Activated T-helper 2 cell treated with anti-CD3 and anti-CD28 coated beads, Interferon-gamma antibody, Interleukin-2, Interleukin-4, amounts not matched to agents 10 μg/mL and 5 μg/mL and 100 μg/mL, durations not matched to agents 14 hours and 24 hours and 36 hours (primary cell): Measurements from ENCODE around the gene HGD. TPM values are rescaled to one million over a fixed set of nuclear protein-coding genes. Genes with fewer than 3 reads are reported as not detected.
"Not testable (repeated sequence)": the region's sequence is repeated elsewhere in the genome, so short reads cannot be mapped to it uniquely, and the experiment has no call there.

Experiments
- DNase-seq: peaks from one replicate; pipeline ENCODE4 v3.0.0; 2021; ENCODE audit warnings: low spot score
- H3K27ac Mint-ChIP-seq: one replicate; pipeline ENCODE4 v1.8.0; 2021; ENCODE audit warnings: mixed read lengths
- H3K27me3 Mint-ChIP-seq: one replicate; pipeline ENCODE4 v1.8.0; 2021; ENCODE audit warnings: low read depth, mixed read lengths
- H3K36me3 Mint-ChIP-seq: one replicate; pipeline ENCODE4 v1.8.0; 2021; ENCODE audit warnings: low read depth, mixed read lengths
- H3K4me1 Mint-ChIP-seq: one replicate; pipeline ENCODE4 v1.8.0; 2021; ENCODE audit warnings: low read depth, mixed read lengths
- H3K4me3 Mint-ChIP-seq: one replicate; pipeline ENCODE4 v1.8.0; 2021; ENCODE audit warnings: low read depth, mild to moderate bottlenecking, moderate library complexity, mixed read lengths
- H3K9me3 Mint-ChIP-seq: one replicate; pipeline ENCODE4 v1.8.0; 2021; ENCODE audit warnings: mixed read lengths
- intact Hi-C: fragments of 100-400 bp; cut with micrococcal nuclease; formaldehyde crosslinking; loops from one replicate; pipeline ENCODE4 v1.15.1; 2023
- total RNA-seq: library from RNA; stranded (reverse); gene quantifications from 2 replicates; pipeline ENCODE4 v1.2.3, GENCODE V29; 2022

The HGD gene
- total RNA-seq, 1 donor from 2014 or later, result 0.14 TPM

DNA sequence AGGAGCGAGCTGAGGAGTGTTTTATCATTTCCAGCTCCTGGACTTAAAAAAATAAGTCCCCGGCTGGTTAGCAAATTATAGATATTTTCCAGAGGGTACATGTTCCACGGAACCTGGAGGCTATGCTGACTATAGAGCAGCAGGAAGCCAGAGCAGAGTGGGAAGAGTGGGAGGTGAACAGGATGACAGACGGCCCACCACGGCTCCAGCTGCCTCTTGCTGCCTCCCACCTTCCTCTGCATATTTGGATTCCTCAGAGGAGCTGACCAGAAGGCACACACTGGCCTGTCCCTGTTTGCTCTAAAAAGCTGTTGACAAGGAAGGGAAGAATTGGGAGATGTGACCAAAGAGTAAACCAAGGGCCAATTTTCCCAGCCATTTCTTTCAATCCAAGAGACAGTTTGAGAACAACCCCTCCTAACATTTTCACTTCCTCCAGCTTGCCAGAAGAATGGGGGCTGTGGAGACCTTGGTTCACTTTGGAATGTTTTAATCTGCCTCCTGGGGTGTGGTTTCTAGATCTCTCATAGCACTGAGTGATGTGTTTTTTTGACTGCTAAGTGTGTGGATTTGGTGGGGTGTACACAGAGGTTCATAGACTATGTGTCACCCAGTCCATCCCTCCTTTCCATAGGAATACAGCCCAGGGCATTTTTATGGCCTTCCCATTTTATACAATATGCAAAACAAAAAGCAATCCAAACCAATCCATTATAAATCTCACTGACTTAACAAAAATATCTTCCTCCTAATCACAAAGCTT is 36.8 kb downstream of the HGD start:
- no peaks in the 10 kb centered on the region for H3K36me3 Mint-ChIP-seq
- intact Hi-C loops, result no loop called here
- H3K27ac Mint-ChIP-seq, result no peak overlapping the region
- H3K4me3 Mint-ChIP-seq, result no peak overlapping the region
- H3K27me3 Mint-ChIP-seq, result no peaks in the 10 kb centered on the region
- H3K4me1 Mint-ChIP-seq, result no peaks in the 10 kb centered on the region
- H3K9me3 Mint-ChIP-seq, result no peaks in the 10 kb centered on the region
- no peak for DNase-seq

DNA sequence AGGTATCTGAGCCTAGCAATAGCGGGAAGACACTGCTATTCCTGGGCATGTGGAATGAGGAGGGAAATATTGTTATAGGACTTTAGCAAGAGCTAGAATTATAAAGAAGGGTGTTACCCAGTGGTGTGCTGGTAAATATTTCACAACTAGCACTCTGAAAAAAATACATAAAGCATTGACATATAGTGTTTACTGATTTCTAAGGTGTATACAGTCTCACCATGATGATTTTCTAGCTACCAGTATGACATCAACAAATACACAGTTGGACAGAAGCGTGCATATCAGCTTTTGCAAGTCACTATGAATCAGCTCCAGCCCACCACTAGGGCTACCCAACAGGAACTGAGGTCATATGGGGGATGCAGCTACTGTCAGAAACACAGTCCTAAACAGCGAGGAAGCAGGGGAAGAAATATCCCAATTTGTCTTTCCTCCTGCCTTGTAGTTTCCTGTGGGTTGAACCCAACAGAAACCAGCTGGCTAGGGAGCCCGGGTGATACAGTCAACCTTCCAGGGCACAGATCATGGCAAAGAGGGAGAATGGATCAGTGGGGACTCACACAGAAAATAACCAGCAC is 39.6 kb downstream of the HGD start:
- no peaks in the 10 kb centered on the region for H3K27me3 Mint-ChIP-seq
- peaks cover 2% of the 10 kb centered on the region for H3K4me1 Mint-ChIP-seq
- H3K27ac Mint-ChIP-seq, result no peak overlapping the region
- no peaks in the 10 kb centered on the region for H3K36me3 Mint-ChIP-seq
- no peaks in the 10 kb centered on the region for H3K9me3 Mint-ChIP-seq
- no peak overlapping the region for H3K4me3 Mint-ChIP-seq
- DNase-seq, result no peak
- intact Hi-C loops, result no loop called here

DNA sequence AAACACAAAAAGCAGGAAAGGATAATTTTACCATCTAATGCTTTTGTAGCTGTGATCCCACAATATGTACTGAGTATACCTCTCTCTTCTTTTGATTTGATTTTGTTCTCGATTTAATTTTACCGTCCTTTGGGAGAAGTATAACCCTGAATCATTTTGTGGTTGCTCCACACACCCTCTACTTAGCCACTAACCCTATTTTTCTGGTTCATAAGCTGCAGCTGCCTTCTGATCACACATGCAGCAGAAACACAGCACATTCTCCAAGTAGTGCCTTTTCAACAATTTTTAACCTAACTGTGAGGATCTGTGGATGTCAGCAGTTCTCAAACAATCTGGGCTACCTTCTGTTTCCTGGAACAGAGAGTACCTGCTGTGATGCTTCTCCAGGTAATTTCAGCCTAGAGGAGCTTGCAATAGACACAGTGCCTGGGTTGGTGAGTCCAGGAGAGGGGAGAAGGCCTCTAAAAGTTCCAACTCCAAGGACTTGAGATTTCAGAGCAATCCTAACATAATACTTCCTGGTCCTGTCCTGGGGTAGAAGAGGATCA is 40.3 kb downstream of the HGD start:
- no peak overlapping the region for H3K4me3 Mint-ChIP-seq
- H3K4me1 Mint-ChIP-seq, result peaks cover 2% of the 10 kb centered on the region
- intact Hi-C loops, result no loop called here
- no peaks in the 10 kb centered on the region for H3K36me3 Mint-ChIP-seq
- DNase-seq, result no peak
- H3K27ac Mint-ChIP-seq, result no peak overlapping the region
- no peaks in the 10 kb centered on the region for H3K9me3 Mint-ChIP-seq
- H3K27me3 Mint-ChIP-seq, result no peaks in the 10 kb centered on the region

DNA sequence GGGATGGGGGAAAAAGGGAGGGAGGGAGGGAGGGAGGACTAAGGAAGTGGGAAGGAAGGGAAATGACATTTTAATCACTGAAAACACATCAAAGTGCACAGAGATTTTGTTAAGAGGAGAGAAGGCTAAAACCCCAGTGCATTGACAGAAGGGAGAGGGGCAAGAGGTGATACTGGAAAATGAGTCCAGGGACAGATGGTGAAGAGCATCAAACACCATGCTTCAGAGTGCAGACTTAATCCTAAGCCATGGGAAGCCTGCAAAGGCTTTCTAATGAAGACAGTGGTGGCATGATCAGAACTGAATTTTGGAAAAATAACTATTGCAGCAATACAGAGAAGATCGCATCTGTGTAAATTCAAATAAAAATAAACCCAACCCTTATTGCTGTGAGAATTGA is 41.8 kb downstream of the HGD start:
- Mint-ChIP-seq H3K27ac (no peak overlapping the region), H3K4me1 (peaks cover 2% of the 10 kb centered on the region), H3K4me3 (no peak overlapping the region), H3K9me3 (no peaks in the 10 kb centered on the region), H3K36me3 (no peaks in the 10 kb centered on the region), H3K27me3 (no peaks in the 10 kb centered on the region)
- no peak for DNase-seq
- intact Hi-C loops, result no loop called here

DNA sequence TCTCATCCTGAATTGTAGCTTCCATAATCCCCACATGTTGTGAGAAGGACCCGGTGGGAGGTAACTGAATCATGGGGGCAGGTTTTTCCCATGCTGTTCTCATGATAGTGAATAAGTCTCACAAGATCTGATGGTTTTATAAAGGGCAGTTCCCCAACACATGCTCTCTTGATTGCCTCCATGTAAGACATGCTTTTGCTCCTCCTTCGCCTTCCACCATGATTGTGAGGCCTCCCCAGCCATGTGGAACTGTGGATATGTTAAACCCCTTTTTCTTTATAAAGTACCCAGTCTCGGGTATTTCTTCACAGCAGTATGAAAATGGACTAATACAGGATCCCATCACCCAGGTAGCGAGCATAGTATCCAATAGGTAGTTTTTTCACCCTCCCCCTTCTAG is 43.2 kb downstream of the HGD start:
- not testable (repeated sequence) for H3K27ac Mint-ChIP-seq

DNA sequence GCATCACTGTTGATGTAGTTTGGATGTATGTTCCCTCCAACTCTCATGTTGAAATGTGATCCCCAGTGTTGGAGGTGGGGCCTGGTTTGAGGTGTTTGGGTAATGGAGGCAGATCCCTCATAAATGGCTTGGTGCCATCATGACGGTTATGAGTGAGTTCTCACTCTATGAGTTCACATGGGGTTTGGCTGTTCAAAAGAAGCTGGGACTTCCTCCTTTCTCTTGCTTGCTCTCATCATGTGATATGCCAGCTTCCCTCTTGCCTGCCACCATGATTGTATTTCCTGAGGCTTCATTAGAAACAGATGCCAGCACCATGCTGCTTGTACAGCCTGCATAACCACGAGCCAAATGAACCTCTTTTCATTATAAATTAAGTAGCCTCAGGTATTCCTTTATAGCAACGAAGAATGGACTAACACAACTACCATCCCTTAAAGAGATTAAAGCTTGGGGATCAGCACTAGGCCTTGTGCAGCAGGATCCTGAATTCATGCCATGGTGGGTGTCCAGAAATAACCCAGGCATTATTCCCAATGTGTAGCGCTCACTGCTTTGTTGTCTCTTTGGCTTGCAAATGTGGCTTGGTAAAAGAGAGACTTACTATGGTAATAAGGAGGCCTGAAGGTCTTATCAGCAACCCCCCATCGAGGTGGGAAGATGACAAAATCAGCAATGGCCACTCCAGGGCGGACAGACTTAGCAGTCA is 44.0 kb downstream of the HGD start:
- intact Hi-C loops, result no loop called here
- Mint-ChIP-seq H3K27ac (no peak overlapping the region), H3K4me3 (no peak overlapping the region), H3K27me3 (no peaks in the 10 kb centered on the region), H3K4me1 (peaks cover 2% of the 10 kb centered on the region), H3K9me3 (no peaks in the 10 kb centered on the region), H3K36me3 (no peaks in the 10 kb centered on the region)
- no peak for DNase-seq

More for the DNA sequence above, 43.2 kb downstream of the HGD start:
- H3K36me3 Mint-ChIP-seq, H3K27me3 Mint-ChIP-seq, H3K4me3 Mint-ChIP-seq, intact Hi-C loops, H3K4me1 Mint-ChIP-seq, DNase-seq, H3K9me3 Mint-ChIP-seq: not testable (repeated sequence)

DNA sequence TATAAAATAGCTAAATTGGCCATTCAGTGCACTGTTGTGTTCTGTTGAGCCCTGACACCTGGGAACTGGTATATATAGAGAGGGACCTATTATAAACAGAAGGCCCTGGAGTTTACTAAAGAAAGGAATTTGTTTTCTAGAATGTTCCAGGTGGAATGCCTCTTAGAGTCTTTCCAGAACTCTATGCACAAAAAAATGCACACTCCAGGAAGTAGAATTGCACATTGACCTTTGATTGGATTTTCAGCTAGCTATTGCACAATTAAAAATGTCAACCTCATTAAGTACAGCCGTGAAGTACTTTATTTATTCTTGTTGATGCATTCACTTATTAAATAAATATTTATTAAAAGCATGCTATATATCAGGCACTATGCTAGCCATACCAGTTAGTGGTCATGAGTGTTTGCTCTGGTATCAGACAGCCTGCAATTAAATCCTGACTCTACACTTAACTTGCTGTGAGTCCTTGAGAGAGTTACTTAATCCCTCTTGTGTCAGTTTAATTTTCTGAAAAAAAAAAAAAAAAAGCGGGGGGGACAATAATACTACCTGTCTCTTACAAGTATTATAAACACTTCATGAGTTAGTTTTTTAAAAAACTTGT is 45.1 kb downstream of the HGD start:
- H3K27me3 Mint-ChIP-seq, result no peaks in the 10 kb centered on the region
- no peaks in the 10 kb centered on the region for H3K36me3 Mint-ChIP-seq
- no peak overlapping the region for H3K27ac Mint-ChIP-seq
- H3K4me1 Mint-ChIP-seq, result peaks cover 2% of the 10 kb centered on the region
- DNase-seq, result no peak
- no peaks in the 10 kb centered on the region for H3K9me3 Mint-ChIP-seq
- intact Hi-C loops, result no loop called here
- no peak overlapping the region for H3K4me3 Mint-ChIP-seq

DNA sequence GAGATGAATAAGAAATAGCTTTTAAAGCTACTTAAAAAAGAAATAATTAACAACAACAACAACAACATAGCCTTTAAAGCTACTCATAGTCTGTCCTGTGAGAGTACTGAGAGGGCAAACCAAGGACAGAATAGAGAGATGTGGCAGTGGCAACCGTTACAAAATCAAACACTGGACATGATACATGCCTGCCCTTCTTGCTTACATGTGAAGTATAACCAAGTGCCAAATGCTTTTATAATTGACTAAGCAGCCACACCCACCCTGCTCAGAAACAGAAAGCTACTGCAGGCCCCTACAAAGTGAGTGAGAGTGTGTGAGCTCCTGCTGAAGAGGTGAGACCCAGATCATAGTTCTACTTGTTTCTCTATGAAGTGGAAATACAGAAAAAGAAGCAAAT is 47.5 kb downstream of the HGD start:
- intact Hi-C loops, result no loop called here
- Mint-ChIP-seq H3K4me3 (no peak overlapping the region), H3K36me3 (no peaks in the 10 kb centered on the region), H3K9me3 (no peaks in the 10 kb centered on the region), H3K27ac (no peak overlapping the region), H3K27me3 (no peaks in the 10 kb centered on the region), H3K4me1 (no peaks in the 10 kb centered on the region)
- no peak for DNase-seq

DNA sequence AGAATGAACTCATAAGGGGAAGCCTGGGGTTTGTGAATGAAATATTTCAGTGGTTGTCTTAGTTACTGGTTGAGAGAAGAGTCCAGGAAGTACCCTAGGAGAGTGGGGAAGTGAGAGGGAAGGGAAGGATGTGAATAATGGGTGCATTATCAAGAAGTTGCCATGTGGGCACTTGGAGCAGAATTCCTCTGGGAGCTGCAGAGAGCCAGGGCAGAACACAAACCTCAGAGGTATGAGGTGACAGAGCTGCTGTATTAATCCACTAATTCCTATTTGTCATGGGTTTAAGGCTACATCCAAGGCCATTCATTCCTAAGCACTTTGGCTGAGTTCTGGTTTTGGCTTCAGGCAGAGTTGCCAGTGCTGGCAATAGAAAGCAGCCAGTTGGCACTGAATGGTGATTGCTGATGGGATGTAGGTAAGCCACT is 56.9 kb downstream of the HGD start:
- peaks cover 13% of the 10 kb centered on the region for H3K9me3 Mint-ChIP-seq
- no peak for DNase-seq
- H3K27ac Mint-ChIP-seq, result no peak overlapping the region
- H3K4me3 Mint-ChIP-seq, result no peak overlapping the region
- intact Hi-C loops, result no loop called here
- no peaks in the 10 kb centered on the region for H3K36me3 Mint-ChIP-seq
- no peaks in the 10 kb centered on the region for H3K4me1 Mint-ChIP-seq
- H3K27me3 Mint-ChIP-seq, result no peaks in the 10 kb centered on the region

DNA sequence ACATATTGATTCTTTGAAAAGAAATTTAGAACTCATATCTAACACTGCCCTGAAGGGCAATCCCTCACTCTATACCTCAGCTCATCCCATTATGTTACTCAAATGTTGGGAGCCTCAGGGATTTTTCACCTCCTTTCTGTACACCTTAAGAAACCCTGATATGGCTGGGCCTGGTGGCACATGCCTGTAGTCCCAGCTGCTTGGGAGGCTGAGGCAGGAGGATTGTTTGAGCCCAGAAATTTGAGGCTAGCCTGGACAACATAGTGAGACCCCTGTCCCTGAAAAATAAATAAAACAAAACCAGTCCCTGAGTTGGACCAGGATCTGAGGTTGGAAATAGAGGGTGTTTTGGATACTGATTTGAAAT is 58.3 kb downstream of the HGD start:
- Mint-ChIP-seq H3K27me3 (no peaks in the 10 kb centered on the region), H3K4me1 (no peaks in the 10 kb centered on the region), H3K4me3 (no peak overlapping the region), H3K9me3 (peaks cover 13% of the 10 kb centered on the region), H3K36me3 (no peaks in the 10 kb centered on the region), H3K27ac (no peak overlapping the region)
- DNase-seq, result no peak
- intact Hi-C loops, result loop anchor here (2.0 kb wide), 1 partner anchor 171 kb away; no protein-coding TSS in a partner anchor

DNA sequence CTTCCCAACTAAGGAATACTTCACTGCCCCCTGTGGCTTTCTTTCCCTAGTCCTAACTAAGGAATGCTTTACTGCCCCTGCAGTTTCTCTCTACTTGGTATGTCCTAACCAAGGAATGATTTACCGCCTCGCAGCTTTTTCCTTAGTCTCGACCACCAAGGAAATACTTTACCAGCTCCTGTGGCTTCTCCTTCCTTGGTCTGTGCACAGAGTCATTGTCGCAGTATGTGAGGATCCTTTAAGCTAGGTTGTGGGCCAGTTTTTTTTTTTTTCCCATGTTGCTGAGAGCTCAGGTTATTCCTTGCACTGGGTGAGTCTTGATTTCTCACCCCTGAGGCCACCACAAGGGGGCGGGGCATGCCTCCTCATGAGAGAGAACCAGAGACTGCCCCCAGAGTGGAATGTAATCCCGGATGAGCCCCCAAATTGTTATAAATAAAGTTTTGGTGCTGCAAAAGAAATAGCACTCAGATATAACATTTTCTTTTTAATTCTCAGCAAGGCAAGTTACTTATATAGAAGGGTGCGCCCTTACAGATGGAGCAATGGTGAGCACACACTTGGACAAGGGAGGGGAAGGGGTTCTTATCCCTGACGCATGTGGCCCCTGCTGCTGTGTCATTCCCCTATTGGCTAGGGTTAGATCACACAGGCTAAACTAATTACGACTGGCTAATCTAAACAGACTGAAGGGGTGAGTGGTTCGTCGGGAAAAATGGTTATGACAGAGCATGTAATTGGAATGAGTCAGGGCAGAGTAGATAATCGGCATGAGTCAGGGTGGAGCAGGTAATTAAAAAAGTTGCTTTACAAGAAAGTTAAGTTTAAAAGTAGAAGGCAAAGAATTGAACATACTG is 58.9 kb downstream of the HGD start:
- H3K4me3 Mint-ChIP-seq, result no peak overlapping the region
- H3K4me1 Mint-ChIP-seq, result no peaks in the 10 kb centered on the region
- peaks cover 13% of the 10 kb centered on the region for H3K9me3 Mint-ChIP-seq
- no peaks in the 10 kb centered on the region for H3K27me3 Mint-ChIP-seq
- intact Hi-C loops, result loop anchor here (2.0 kb wide), 1 partner anchor 172 kb away; no protein-coding TSS in a partner anchor
- DNase-seq, result no peak
- no peaks in the 10 kb centered on the region for H3K36me3 Mint-ChIP-seq
- H3K27ac Mint-ChIP-seq, result no peak overlapping the region

DNA sequence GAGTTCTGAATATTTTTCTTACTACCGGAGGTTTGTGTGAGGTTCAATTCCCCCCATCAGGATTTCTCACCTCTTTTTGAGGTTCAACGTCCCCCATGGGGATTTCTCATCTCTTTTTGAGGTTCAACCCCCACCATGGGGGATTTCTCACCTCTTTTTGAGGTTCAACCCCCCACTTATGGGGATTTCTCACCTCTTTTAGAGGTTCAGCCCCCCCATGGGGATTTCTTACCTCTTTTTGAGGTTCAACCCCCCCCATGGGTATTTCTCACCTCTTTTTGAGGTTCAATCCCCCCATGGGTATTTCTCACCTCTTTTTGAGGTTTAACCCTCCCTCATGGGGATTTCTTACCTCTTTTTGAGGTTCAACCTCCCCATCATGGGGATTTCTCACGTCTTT is 59.6 kb downstream of the HGD start:
- Mint-ChIP-seq H3K27me3 (no peaks in the 10 kb centered on the region), H3K36me3 (no peaks in the 10 kb centered on the region), H3K4me3 (no peak overlapping the region), H3K9me3 (peaks cover 13% of the 10 kb centered on the region), H3K4me1 (no peaks in the 10 kb centered on the region), H3K27ac (no peak overlapping the region)
- no peak for DNase-seq
- intact Hi-C loops, result loop anchor here (2.0 kb wide), 1 partner anchor 172 kb away; no protein-coding TSS in a partner anchor
